GM19238 (cell line): ENCODE measurements around the gene PA2G4.
"Not testable (repeated sequence)": the region's sequence is repeated elsewhere in the genome, so short reads cannot be mapped to it uniquely, and the experiment has no call there.

Experiments used
- DNase-seq: peaks from one replicate; pipeline ENCODE4 v3.0.0; 2011; ENCODE audit warnings: low spot score; ENCODE audit not compliant: insufficient read length

Gene PA2G4

GRCh38 chr12:56152756-56153677 is 48.7 kb downstream of the PA2G4 start:
- DNase-seq, result no peak

- DNase-seq, result no peak
These were observed 49.3 kb downstream of the PA2G4 start for GRCh38 chr12:56153678-56154065.

GRCh38 chr12:56154246-56154771 is 50.0 kb downstream of the PA2G4 start:
- DNase-seq, result no peak

- no peak for DNase-seq
These were observed 50.5 kb downstream of the PA2G4 start for GRCh38 chr12:56154818-56155217.

- no peak for DNase-seq
These were observed 51.0 kb downstream of the PA2G4 start for GRCh38 chr12:56155256-56155845.

- DNase-seq, result not testable (repeated sequence)
These were observed 52.3 kb downstream of the PA2G4 start for GRCh38 chr12:56156464-56157200.

- DNase-seq, result peak; percentile 66
These were observed 53.1 kb downstream of the PA2G4 start for GRCh38 chr12:56157201-56158028.

GRCh38 chr12:56158029-56158925 is 53.9 kb downstream of the PA2G4 start, which contains the start of gene MYL6:
MYL6 (plus strand) TSS chr12:56158359; CDS start chr12:56158402, 43 bp downstream.
- peak; percentile 87 for DNase-seq

GRCh38 chr12:56158926-56159461 is 54.6 kb downstream of the PA2G4 start:
- no peak for DNase-seq

- no peak for DNase-seq
These were observed 55.3 kb downstream of the PA2G4 start for GRCh38 chr12:56159482-56160192.

GRCh38 chr12:56160193-56160763 is 55.9 kb downstream of the PA2G4 start:
- no peak for DNase-seq

GRCh38 chr12:56160894-56161689 is 56.7 kb downstream of the PA2G4 start:
- DNase-seq, result no peak

- no peak for DNase-seq
These were observed 57.5 kb downstream of the PA2G4 start for GRCh38 chr12:56161690-56162351.

GRCh38 chr12:56162468-56163290 is 58.3 kb downstream of the PA2G4 start:
- no peak for DNase-seq
